Posterior vena cava (tissue), 2 donors: Measurements from ENCODE around the gene SLCO1A2. TPM values are rescaled to one million over a fixed set of nuclear protein-coding genes. Genes with fewer than 3 reads are reported as not detected.
"Not testable (repeated sequence)": the region's sequence is repeated elsewhere in the genome, so short reads cannot be mapped to it uniquely, and the experiment has no call there.

Experiments
- DNase-seq: peaks from one replicate; pipeline ENCODE4 v3.0.0-alpha.2; 2020; ENCODE audit warnings: low spot score
- intact Hi-C, 2 donors: fragments of 100-400 bp; cut with DNase I; formaldehyde crosslinking; loops; one replicate each; pipeline versions ENCODE4 v1.14.1 to v1.14.2; 2022 to 2023
- long read RNA-seq, 2 donors: library from polyadenylated mRNA; unstranded; transcript quantifications; one replicate each; pipeline ENCODE4 v2.0.0, GENCODE V29; 2020 to 2021
- total RNA-seq, 2 donors: library from RNA; stranded (reverse); fragmentation: NEBNext Ultra II Directional; extraction: Animal tissue kit (Norgen Biotek cat#: 25700); gene quantifications; one replicate each; pipeline ENCODE4 v1.2.1, GENCODE V29; 2021
- donor health status: DM: yes; HTN: yes; CAD: no.
- donor health status: DM: yes; HTN: yes; CAD: no.

The SLCO1A2 gene, protein sequence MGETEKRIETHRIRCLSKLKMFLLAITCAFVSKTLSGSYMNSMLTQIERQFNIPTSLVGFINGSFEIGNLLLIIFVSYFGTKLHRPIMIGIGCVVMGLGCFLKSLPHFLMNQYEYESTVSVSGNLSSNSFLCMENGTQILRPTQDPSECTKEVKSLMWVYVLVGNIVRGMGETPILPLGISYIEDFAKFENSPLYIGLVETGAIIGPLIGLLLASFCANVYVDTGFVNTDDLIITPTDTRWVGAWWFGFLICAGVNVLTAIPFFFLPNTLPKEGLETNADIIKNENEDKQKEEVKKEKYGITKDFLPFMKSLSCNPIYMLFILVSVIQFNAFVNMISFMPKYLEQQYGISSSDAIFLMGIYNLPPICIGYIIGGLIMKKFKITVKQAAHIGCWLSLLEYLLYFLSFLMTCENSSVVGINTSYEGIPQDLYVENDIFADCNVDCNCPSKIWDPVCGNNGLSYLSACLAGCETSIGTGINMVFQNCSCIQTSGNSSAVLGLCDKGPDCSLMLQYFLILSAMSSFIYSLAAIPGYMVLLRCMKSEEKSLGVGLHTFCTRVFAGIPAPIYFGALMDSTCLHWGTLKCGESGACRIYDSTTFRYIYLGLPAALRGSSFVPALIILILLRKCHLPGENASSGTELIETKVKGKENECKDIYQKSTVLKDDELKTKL
- not detected for total RNA-seq
- long read RNA-seq, donor 1: 0 reads
- long read RNA-seq, donor 2: 0 reads

DNA sequence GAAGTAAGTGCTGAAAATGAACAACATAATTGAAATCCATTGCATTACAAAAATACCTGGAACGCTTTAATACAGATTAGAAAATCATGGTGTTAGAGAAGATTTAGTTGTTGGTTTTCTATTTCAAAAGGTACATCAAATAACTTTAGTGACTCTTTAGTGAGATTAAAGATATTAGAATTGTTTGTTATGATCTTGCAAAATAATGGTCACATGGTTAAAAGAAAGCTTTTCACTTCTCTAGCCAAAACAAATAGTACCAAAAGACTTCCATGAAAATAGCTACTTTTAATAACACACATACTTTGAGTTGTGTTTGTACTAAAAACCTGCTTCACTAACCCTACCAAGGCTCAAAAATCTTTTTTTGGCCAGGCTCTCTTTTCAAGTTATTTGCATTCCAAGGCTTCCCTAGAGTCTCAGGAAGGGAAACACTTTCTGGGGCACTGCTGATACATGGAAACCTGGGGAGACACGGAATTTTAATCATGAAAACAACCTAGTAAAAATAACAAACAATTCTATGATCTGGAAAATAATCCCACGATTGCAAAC, at the start of gene SLCO1A2:
SLCO1A2 (minus strand) TSS at position 147 of the 555 bp plus-strand sequence. CDS start 270 bp downstream, outside the sequence.
- intact Hi-C loops: no loop called here
- no peak for DNase-seq

DNA sequence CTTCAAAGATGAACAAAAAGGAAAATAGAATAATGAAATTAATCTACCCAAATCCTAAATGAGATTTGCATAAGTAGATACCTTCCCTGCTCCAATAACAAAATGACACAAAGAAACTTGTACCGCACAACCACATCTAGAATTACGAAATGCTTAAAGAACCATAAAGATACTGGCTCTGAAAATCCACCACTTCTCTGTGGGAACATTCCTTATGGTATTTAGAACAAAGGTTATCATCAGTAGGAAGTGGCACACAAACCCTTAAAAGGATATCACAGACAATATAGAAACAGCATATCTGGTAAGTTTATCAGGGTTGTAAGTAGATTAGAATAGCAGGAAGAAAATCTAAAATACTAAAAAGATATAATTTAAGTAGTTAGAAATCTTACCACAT, 49.5 kb upstream of the SLCO1A2 start:
- intact Hi-C loops: no loop called here
- DNase-seq: no peak

DNA sequence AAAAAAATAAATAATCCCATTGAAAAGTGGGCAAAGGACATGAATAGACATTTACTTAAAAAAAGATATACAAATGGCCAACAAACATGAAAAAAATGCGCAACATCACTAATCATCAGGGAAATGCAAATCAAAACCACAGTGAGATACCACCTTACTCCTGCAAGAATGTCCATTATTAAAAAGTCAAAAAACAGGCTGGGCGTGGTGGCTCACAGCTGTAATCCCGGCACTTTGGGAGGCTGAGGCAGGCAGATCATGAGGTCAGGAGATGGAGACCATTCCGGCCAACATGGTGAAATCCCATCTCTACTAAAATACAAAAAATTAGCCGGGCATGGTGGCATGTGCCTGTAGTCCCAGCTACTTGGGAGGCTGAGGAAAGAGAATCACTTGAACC, 46.6 kb upstream of the SLCO1A2 start:
- DNase-seq, intact Hi-C loops: not testable (repeated sequence)

DNA sequence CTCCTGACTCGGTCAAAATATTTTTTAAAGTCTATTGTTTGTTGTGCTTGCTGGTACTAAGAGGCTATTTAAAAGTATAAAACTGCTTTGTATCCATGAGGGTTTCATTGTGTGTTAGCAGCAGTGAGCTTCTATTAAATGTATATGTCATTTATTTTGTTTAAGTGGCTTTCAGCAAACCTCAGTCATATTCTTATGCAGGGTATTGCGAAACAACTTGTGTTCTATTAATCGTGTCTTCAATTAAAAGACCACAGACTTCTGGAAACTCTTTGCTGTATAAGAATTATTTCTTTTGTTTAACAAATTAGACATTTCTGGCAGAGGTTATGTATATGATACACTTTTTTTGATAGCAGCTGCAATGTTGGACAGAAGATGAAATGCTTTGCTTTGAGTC, 44.5 kb upstream of the SLCO1A2 start:
- intact Hi-C loops: no loop called here
- no peak for DNase-seq

DNA sequence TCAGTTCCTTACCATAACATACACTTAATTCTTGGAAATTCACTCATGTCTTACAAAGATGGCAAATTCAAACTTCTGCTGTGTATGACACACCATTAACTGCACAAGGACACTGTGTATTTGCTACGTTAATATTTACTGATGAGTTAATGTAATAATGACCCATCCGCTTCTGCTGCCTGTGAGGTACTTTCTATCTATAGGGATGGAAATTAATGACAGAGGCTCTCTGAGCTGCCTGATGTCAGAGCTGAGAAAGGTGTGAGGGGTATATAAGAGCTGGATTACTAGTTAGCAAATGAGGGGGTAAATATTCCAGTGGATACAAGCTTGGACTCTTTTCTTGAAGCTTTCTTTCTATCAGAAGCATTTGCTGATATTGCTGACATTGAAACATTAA, 37.9 kb upstream of the SLCO1A2 start, which contains the start of gene IAPP:
IAPP (plus strand) TSS at position 301 of the 400 bp plus-strand sequence. CDS start 450 bp downstream, outside the sequence.
- intact Hi-C loops: no loop called here
- no peak for DNase-seq

DNA sequence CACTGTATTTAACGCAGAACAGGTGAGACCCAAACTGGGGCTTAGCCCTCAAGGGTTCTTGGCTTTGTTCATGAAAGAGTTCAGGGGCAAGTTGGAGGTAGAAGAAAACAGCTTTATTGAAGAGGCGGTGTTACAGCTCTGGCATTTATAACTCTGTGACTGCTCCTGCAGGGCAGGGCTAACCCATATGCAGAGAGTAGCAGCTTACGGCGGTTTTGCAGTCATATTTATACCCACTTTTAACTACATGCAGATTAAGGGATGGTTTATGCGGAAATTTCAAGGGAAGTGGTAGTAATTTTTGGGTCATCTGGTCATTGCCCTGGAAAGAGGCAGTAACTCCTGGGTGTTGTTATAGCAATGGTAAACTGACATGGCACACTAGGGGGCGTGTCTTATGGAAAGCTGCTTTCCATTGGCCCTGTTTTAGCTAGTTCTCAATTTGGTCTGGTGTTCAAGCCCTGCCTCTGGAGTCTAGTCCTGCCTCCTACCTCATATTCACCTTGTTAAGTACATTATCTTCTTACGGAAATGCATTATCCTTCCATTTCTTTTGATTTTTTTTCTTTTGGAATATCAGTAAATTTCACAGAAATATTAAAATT, 36.2 kb upstream of the SLCO1A2 start:
- intact Hi-C loops: no loop called here
- DNase-seq: no peak

DNA sequence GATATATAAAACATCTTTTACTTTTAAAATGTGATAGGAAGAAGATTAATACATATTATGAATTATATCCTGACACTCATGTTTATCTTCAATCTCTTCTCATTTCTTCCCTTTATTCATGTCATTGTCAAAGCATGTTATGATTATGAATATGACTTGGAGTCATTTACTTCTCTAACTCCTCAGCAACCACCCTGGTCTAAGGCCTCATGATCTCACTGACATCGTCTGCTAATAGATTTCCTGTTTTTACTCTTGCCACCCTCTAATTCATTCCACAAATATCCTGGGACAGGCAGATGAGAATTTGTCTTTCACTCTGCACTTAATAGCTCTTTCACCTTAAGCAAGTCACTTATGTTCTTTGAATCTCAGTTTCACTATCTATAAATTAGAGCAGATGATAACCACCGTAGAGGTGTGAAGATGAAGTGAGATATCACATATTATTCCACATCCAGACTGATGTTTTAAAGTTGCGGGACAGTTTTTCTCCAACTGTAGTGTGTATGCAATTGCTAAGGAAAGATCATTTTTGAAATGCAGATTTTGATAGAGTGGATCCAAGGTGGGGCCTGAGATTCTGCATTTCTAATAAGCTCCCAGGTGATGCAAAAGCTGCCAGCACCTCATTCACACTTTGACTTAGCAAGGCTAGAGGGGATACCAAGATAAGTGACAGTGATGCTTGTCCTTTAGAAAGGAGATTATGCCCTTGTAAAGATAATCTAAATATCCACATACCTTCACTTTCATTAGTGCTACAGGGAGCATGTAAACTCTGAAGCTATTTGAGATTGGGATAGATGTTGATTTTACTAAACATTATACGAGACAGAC, 34.6 kb upstream of the SLCO1A2 start:
- DNase-seq: no peak
- intact Hi-C loops: no loop called here

DNA sequence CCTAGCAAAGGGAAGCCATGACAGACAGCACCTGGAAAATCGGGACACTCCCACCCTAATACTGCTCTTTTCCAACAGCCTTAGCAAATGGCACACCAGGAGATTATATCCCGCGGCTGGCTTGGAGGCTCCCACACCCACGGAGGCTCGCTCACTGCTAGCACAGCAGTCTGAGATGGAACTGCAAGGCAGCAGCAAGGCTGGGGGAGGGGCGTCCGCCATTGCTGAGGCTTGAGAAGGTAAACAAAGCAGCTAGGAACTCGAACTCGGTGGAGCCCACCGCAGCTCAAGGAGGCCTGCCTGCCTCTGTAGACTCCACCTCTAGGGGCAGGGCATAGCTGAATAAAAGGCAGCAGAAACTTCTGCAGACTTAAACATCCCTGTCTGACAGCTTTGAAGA, 25.9 kb upstream of the SLCO1A2 start:
- DNase-seq, intact Hi-C loops: not testable (repeated sequence)

DNA sequence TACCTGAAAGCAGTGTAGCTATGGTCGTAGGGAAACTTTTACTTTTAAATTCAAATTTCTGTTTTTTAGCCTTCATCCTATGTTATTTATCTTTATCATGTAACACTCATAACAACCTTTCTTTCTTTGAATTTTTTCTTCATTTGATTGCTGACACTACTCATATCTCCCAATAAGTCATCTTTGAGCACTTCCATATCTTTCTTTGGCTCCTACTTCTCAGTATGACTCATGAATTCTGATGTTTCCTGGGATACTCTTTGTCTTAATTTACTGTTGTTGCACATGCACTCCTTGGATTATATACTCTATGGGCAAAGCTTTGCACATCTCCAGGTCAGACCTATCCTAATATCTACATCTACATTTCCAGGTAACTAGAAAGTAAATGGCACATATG, 19.9 kb upstream of the SLCO1A2 start:
- intact Hi-C loops: no loop called here
- DNase-seq: no peak

DNA sequence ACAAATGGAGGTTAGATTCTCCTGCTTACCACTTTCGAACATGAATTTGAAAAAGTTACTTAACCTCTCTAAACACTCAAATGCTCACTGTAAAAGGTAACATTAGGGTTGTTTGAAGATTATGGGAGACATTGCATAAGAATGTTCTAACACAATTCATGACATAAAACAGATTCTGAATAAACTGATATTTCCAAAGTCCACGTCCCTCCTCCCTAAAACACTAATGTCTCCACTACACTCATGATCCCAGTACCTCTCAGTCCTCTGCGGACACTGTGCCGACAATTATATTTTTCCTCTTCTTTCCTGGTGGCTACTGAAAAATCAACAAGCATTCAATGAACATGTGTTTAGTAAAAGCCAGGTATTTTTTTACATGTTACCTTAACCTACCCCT, 19.2 kb upstream of the SLCO1A2 start:
- intact Hi-C loops: no loop called here
- DNase-seq: no peak

DNA sequence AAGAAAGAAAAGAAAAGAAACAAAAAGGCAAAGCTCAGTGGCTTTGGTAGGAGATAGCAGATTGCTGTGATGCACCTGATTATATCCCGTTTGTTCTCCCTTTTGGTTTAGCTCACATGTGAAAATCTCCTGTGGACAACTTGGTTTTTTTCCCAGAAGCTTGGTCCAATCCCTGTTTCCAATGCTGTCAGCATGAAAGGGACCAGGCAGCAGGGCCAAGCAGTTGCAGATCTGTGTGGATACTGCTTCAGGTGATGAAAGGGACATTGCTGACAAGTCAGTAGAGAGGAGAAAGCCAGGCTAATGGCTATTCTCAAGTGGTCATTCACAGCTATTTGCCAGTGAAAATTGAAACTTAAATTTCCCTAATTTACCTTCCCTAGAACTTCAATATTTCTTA, 18.8 kb upstream of the SLCO1A2 start:
- DNase-seq: no peak

DNA sequence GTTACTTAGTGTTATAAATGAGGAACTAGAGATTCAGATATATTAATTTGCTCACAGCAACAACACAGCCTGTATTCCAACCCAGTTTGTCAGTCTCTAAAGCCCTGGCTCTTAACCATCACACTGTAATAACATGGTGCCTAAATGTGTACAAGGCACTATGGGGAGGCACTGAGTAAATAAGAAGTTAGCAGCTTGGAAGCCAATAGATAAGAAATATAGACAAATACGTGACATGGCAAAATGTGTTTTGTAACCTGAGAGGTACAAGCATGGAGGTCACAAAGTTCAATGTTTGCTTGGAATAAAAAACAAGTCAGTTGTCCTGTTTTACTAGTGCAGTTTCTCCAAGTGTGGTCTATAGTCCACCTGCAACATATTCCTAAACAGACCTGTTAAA, 16.3 kb upstream of the SLCO1A2 start:
- intact Hi-C loops: no loop called here
- no peak for DNase-seq

More for the DNA sequence above, 18.8 kb upstream of the SLCO1A2 start:
- intact Hi-C loops: no loop called here

DNA sequence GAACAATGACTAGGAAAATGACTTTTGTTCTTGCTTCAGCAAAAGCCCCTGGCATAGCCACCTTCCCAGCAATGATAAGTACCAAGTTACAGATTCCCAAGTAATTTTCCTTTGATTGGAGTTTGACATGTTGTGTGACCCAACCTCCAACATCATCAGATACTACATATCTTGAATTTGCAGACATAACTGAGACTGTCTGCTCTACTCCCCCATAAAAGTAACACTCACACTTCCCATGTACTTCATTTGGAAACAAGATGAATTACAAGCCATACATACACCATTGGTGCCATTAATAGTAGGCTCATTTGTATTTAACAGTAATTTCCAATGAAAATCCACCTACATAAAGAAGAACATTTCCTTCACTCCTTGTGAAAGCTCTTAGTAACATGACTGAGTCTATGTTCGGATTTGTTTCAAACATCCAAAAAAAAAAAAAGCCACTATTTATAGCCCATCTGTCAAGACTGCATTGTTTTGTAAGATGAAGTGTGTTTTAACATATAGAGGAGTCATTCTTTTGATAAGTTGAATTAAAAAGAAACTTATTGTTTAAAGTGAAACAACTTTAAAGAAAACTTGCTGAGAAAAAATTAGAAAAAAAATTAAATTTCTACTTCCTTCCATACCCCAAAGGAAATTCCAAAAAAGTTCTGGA, 12.0 kb upstream of the SLCO1A2 start:
- DNase-seq: no peak
- intact Hi-C loops: no loop called here

DNA sequence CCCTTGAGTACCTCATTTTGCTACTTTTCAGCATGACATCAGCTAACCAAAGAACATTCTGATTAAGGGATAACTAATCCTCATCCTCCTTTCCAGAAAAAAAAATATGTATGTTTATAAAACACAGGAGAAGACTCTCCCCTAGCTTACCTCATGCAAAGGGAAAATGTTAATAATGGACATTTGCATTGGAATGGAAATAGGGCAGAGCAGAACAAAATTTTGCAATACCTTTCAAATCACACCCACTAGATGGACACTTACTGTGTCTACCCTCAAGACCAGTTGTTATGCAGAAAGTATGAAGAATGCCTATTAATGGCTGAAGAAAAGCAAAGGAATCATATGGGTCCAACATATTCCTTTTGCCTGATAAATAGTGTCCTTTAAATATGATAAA, 8.9 kb upstream of the SLCO1A2 start:
- intact Hi-C loops: loop anchor here in 1 of 2 donors (2.0 kb wide), 1 partner anchor 47 kb away; no protein-coding TSS in a partner anchor

DNA sequence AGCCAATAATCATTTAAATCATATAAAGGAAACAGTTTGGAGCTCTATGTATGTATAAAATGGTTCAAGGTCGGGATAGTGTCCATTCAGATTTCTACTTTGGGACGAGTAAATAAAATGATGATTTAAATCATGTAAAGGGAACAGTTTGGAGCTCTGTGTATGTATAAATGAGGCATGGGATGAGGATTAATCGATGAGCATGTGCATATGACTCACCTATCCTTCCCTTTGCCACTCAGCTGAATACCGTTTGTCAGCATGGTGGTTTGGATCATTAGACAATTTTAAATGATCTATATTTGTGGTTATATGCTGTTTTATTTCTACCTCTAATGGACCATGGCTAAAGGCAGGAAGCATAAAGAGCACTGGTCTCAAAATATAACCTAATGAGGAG, 7.1 kb upstream of the SLCO1A2 start:
- intact Hi-C loops: no loop called here
- DNase-seq: no peak

More for the DNA sequence above, 8.9 kb upstream of the SLCO1A2 start:
- DNase-seq: no peak

DNA sequence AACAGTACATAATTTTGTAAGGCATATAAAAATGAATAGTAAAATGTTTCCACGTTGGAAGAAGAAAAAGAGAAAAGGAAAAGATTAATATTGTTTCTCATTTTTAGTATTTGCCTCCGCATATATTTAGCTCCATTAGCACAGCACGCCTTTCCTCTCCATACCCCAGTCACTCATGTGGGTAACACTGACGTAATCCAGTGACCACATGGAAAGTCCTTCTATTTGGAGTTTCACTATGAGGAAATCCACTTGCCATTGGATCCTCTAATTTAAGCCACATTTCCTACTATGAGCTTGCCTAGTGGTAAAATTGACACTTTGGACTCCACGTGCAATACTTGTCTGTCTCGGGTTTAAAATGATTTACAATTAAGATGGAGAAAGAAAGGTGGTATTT, 5.7 kb upstream of the SLCO1A2 start:
- no peak for DNase-seq
- intact Hi-C loops: no loop called here

DNA sequence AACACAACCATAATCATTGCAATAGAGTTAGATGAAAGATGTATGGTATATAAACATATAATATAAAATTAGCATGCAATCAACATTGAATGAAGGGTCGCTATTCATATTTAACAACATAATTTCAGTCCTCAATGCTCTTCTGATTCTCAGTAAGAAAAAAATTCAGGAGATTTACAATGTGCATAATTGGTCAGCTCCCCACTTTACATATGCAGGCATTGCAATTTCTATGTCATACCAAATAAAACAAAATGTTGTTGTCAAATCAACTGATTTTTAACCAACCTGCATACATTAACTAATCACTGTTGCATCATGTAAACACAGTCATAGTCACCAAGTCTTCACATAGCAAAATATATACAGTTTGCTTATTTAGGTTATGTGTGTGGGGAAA, 5.2 kb upstream of the SLCO1A2 start:
- intact Hi-C loops: no loop called here
- no peak for DNase-seq

DNA sequence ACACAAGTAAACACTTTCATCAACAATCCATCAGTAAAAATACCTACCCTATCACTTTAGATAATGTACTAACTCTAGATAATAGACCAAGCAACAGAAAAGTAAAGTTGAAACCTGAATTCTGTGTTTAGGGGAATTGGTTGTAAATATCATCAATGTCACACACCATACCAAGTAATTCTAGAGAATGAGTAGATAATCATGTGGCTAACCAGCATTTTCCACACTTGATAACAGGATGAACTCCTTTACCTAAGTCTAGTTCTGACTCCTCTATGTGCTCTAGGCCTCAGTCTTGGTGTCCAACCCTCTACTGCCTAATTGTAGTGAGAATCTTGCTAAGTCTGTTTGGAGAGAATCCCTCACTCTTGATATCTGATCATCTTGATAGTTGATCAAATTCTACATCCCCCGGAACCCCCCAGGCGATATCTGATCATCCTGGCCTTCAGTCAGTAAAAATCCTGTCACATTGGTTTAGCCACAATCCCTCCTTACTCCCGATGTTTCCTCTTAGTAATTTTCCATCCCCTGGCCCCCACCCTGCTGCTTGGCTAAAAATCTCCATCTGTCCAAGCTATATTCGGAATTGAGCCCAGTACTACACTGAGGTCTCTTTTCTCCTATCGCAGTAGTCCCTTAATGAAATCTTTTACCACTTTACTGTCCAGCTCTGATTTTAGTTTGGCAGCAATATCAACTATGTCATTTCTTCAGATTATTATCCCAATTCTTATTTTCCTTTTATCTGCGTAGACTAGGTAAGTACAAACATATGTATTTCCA, 3.4 kb upstream of the SLCO1A2 start:
- intact Hi-C loops: no loop called here
- no peak for DNase-seq
